DMS114 treated with DMSO at 0.1 percent for 48 hours (cell line): ENCODE measurements around the gene FAM180B.

Source experiments
- DNase-seq: peaks from one replicate; lab custom pipeline; 2025; ENCODE audit not compliant: unreplicated experiment; lab: John Stamatoyannopoulos, UW

Gene FAM180B

DNA sequence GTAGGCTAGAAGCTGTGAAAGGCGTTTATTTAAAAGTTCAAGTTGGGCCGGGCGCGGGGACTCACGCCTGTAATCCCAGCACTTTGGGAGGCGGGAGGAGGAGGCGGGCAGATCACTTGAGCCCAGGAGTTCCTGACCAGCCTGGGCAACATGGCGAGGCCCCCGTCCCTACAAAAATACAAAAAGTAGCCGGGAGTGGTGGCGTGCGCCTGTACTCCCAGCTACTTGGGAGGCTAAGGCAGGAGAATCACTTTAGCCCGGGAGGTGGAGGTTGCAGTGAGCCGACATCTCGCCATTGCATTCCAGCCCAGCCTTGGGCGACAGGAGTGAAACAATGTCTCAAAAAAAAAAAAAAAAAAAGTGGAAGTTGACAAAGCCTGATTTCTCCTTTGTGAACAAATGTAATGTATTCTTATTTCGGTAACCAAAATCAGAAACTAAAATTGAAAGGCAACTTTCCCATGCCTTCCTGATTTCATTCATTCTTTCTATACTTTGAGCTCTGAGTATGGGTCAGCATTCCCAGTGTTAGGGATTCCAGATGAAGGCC is 20.3 kb upstream of the FAM180B start:
- no peak for DNase-seq

DNA sequence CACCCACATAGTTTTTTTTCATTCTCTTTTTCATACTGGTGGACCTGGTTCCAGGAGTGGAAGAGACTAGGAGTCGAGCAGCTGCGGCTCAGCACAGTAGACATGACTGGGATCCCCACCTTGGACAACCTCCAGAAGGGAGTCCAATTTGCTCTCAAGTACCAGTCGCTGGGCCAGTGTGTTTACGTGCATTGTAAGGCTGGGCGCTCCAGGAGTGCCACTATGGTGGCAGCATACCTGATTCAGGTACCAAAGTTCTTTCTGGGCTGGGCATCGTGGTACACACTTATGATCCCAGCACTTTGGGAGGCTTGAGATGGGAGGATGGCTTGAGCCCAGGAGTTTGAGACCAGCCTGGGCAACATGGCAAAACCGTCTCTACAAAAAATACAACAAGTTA is 16.8 kb upstream of the FAM180B start:
- DNase-seq = no peak

DNA sequence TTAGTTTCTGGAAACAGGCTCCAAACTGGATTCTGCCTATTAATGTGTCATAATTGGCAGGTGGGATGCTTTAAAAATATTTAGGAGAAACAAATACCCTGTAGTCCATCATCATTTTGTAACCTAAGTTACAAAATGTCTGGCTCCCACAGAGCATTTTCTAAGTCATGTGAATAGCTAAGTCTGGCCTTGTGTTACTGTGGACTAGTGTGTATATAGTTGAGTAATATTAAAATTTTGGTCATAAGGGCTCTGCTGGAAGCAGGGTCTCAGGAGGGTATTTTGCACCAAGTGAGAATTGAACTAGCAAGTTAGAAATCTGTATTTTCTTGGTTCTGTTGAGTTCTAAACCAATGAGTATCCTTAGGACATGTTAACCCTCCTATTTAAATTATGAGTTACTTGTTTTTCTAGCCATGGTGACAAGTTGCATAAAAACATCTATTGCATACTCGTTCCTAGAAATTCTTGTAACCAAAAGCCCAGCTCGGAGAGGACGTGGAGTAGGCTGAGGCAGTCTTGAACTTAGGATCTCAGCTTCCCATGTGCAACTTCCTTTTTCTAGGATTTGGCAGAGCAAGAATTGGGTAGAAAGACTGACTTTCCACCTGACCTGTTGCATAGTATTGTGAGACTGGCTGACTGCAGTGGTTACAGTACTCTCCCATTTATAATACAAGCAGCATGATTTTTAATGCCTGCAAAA is 15.7 kb upstream of the FAM180B start:
- no peak for DNase-seq

DNA sequence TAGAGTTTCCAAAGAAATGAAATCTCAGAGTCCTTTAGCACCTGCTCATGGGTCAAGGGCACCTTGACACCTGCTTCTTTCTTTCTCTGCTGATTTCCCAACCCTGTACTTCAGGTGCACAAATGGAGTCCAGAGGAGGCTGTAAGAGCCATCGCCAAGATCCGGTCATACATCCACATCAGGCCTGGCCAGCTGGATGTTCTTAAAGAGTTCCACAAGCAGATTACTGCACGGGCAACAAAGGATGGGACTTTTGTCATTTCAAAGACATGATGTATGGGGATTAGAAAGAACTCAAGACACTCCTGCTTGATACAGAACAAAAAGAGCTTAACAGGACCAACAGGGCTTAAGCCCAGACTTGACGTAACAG is 15.1 kb upstream of the FAM180B start:
- no peak for DNase-seq

DNA sequence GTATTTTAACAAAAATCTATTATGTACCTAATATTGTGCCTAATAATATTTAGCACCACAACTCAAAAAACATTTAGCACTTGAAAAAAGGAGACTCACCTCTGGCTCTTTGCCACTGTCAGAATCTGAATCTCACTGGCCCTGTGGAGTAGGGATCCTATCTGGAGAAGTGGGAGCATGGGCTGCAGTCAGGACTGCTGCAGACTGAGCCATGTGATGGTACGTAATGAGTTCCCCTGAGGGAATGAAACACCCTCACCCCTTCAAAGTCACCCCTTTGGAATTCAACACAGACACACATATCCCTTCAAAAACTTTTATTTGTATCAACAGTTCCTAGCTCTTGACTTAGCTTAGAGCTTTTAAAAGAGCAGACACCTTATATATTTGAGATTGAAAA is 14.6 kb upstream of the FAM180B start:
- DNase-seq = no peak

DNA sequence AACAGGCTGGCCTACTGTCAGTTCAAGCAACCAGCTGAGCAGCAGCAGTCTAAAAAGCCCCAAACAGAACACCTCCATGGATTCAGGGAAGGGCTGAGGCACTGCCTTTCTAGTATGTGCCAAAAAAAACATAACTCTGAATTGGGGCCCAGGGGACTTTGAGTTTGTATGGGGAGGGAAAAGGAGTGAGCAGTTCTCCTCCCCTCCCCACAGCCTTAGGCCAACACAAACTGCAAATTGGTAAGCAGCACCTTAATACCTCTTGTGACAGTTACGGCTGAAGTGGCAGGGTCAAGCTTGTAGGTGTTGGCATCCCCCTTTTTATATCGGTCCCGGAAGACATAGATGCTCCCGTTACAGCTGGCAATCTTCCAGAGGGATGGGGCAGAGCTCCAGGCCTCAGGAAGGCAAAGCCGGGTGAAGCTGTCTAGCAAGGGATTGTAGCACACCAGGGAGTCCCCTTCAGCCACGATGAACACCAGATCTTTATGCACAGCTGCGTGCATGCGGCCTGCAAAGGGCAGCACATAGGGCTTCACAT is 13.7 kb upstream of the FAM180B start:
- DNase-seq = no peak

DNA sequence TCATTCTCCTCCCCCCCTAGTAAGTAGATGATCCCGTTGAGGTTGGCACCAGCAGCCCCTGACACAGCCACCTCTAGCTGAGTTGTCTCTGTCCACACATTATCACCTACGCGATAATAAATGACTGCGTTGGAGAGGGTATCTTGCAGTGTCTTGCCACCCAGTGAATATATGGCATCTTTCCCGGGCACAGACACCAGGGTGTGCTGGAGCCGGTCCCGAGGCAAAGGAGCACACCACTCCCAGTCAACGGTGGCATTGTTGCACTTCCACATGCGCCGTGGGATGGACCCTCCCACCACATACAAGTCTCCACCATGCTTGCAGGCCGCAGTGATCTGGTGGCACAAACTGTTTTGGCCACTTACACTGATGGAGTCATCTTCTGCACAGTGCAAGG is 13.2 kb upstream of the FAM180B start:
- no peak for DNase-seq

DNA sequence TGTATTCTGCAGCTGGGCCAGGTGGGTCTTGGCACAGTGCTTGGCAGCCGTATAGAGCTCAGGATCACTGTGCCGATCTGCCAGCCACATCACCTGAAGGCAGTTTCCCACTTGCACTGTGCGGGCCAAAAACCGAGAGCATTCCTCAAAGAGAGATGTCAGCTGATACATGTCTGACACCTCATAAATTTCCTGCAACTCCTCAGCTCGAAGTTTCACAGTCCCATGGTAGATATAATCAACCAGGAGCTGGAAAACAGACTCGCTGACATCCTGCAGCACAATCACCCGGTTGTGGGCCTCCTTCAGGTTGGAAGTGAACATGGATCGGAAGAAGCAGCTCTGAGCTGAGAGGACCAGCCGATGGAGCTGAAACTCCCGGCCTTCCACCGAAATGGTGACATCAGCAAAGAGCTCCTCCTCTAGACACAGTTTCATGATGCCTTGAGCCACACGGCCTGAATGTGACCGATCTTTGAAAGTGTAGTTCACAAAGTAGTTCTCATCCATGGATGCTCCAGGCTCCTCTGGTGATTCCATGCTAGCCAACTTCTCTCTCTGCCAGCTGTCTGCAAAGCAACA is 8.9 kb upstream of the FAM180B start:
- DNase-seq = no peak

DNA sequence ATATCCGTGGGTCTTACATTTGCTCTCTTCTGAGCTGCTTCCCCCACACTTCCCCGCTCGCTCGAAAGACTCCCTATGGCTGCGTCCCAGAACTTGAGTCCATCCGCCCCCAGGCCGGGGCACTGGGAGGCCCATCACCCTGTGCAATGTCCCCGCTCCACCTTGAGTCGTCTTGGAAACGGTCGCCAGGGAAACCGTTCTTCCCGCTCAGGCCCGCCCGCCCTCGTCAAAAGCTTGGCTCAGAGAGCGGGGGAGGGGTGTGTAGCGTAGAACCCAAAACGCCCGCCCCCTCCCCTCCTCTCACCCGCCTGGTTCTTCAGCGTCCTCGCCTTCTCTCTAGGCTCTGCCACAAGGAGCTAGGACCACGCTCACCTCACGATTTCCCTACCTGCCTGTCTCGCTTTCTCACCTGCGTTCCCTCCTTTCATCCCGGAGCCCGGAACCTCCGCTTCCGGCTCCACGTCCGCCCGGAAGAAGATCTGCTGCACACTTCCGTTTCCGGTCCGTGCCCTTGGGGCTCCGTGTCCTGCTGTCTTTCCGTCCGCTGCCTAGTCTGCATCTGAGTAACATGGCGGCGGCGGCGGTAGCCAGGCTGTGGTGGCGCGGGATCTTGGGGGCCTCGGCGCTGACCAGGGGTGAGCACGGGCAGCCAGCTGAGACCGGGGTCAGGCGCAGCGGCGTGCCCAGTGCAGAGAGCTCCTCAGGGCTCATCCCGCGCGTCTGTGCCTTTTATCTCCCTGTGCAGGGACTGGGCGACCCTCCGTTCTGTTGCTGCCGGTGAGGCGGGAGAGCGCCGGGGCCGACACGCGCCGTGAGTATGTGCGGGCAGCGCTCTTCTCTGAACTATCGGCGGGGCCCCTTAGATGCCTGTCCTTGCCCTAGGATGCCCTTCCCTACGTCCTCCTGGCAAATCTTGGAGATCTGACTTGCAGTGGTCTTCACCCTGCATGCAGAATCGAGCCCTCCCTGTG is 7.7 kb upstream of the FAM180B start, which contains the start of the genes KBTBD4 and NDUFS3:
Gene KBTBD4 (minus strand): TSS at position 447 of the 971 bp plus-strand sequence. CDS start 19 bp downstream, at position 428.
Gene NDUFS3 (plus strand): TSS at position 551 of the 971 bp plus-strand sequence. CDS start 18 bp downstream, at position 569.
- DNase-seq = peak; percentile 80

DNA sequence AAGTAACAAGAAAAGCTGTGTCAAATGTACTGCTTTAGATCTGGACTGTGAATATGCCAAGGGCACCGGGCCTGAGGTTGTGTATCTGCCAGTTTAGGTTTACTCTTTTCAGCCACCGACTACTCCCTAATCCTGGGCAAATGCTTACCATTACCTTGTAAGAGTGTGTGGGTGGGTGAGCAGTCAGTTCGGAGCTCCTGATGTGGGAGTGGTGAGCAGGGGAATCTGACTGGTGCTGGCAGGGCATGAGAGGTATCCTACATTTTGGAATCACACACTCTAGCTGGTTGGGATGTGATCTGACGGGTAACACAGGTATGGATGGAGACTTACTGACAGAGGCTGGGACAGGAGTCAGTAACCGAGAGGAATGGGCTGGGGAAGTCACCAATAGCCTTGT is 2.6 kb upstream of the FAM180B start:
- no peak for DNase-seq

DNA sequence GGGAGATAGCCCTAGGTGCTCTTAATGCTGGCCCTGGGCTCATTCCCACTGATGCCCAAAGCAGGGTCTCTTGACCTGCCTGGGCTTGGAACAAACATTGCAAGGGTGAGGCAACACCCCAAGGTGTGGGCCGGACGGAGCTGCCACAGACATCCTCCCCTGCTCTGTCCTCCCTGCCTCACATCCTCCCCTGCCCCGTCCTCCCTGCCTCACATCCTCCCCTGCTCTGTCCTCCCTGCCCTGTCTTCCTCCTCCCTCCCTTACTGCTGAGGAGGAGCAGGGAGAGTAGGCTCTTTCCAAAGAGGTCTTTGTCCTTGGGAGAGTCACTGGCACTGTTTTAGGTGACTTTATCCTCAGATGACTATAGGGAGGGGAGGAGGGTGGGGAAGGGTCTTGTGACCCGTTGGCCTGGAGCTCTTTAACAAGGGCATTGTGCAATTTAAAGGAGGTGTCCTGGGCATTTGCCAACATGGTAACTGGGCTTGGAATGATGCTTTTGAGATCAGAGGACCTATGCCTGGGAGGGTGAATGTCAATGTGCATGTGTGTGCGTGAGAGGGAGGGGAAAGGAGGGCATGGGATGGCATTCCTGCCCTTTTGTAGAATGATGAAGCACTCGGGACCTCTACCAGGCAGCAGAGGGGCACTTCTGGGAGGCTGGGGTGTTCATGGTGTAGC is 700 bp downstream of the FAM180B start:
- DNase-seq = no peak

DNA sequence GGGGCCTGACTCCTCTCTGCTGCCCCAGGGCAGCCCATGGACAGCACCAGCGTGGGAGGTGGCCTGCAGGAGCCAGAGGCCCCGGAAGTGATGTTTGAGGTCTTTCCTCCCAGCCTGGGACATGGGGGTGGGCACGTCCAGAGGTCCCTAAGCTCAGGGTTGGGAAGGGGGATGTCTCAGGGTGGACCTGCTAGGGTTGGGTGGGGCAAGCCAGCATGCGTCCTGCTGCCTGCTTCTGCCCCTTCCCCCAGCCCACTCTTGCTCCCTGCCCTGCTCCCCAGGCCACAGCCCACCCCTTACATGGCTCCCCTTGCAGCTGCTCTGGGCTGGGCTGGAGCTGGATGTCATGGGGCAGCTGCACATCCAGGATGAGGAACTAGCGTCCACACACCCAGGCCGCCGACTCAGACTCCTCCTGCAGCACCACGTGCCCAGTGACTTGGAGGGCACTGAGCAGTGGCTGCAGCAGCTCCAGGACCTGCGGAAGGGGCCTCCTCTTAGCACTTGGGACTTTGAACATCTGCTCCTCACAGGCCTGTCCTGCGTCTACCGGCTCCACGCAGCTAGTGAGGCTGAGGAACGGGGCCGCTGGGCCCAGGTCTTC is 1.3 kb downstream of the FAM180B start:
- no peak for DNase-seq

DNA sequence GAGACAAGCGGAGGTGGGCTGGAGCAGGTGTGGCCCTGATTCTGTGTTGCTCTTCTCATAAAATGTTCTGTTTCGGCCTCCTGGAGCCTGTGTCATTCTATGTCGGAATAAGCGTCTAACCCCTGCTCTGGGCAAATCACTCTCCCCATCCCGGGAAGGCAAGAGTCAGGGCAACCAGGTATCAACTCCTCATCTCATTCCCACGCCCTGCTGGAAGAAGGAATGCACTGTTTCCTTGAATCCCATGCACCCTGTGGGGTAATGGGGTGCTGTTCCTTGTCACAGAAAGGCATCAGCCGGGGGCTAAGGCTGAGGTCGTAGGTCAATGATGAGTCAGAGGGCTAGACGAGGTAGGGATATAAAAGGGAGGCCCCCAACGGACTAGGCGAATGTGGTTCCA is 2.6 kb downstream of the FAM180B start:
- DNase-seq = no peak

DNA sequence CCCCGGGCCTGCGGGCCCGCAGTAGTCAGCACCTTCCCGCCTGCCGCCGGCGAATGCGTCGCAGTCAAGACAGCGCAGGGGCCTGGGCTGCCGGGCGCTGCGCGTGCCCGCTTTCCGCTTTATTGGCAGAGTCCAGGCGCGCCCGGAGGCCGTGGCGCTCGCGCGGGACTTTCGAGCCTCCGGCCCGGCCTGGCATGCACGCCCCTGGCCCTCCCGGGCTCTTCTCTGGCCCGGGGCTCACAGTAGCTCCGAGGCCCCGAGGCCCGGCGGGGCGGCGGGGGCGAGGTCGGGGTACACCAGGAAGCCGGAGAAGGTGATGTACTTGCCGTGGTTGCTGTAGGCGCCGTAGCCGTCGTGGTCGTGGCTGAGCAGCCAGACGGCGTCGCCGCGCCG is 3.1 kb downstream of the FAM180B start:
- no peak for DNase-seq

DNA sequence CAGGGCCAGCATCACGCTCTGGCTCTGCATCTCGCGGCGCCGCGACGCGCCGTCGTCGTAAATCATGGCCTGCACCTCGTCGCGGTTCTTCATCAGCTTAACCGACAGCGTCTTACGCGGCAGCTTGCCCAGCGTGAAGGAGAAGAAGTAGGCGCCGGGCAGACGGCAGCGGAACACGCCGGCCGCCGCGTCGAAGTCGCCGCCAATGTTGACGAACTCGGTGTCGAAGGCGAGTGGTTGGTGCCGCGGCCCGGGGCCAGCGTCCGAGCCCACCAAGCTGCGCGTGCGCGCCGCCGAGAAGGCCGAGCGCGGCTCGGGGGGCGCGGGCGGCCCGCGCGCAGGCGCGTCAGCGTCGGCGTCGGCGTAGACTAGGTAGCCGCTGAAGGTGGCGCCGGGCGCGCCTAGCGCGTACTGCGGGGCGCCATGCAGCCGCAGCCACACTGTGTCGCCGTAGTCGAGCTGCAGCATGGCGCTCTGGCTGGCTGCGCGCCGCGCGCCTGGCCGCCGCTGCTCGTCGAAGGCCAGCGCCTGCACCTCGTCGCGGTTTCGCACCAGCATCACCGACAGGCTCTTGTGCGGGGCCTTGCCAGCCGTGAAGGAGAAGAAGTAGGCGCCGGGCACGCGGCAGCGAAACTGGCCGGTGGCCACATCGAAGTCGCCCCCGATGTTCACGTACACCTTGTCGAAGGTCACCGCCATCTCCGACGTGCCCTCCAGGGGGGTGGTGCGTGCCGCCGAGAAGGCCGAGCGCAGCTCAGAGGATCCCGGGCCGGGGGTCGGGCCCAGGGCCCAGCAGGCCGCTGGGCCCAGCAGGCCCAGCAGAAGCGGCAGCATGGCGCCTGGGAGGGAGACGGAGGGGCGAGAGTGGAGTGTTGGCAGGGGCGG is 3.7 kb downstream of the FAM180B start:
- DNase-seq = no peak

DNA sequence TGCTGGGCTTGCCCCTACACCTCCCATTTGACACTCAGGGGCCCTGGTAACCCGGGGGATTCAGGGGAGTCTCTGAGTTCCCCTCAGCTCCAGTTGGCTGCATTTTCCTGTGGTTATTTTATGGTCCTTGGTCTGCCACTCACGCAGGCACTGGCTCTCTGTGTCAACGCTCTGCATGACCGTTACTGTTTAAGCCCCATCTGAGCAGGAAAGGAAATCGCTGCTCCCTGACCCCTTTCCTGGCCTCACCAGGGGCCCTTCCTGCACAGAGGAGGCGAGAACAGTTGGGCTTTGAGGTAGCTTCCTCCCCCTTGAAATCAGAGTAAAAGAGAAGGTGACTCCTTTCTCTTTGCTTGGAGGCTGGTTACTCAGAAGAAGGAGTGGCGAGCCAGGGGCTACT is 5.3 kb downstream of the FAM180B start:
- DNase-seq = no peak

DNA sequence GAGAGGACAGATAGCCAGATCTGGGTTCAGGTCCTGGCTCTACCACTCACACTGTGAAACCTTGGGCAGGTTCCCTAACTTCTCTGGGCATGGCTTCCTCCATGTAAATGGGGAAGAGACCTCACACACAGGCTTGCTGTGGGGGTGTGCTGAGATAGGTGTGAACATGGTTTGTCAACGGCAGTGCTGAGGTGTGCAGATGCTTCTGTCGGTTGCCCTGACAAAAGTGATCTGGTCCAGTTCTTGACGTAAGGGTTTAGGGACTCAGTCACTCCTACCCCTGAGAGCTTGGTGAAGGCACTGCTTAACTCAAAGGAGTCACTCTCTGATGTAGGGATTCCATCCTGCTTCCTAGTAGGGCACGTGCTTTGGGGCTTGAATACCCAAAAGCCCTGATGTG is 5.8 kb downstream of the FAM180B start:
- no peak for DNase-seq

DNA sequence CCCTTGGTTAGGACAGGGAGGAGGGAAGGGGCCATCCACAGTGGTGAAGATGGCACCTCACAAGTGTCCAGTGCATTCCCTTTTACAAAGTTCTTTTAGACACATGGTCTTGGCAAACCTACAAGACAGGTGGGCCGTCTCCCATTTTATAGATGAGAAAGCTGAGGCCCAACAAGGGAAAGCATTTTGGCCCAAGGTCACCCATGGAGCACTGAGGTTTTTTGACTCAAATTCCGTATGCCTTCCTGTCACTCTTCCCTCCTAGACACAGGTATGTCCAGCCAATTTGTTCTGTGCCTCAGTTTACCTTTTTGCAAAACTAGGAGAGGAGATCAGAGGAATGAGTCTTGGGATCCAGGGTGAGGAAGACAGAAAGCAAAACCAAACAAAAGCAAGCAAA is 6.5 kb downstream of the FAM180B start:
- DNase-seq = no peak

DNA sequence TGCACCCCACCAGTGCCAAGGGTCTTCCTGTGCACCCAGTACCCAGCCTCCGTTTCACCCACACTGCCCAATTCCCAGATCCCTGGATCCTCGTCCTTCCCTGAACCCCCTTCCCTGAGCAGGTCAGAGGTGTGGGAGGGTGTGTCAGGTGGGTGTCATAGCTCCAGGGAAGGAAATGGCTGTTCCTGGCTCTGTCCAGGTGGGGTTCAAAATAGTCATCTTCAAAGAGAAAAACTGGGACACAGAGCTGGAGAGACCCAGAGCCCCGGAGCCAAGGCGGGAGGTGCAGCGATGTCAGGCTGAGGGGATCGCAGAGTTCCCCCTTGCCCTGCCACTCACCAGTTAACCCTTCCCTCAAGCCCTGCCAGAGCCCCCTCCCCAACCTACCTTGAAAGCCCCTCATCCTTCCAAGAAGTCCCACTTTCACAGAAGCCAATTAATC is 7.0 kb downstream of the FAM180B start:
- no peak for DNase-seq
